Adrenal gland (tissue), 12 donors: Measurements from ENCODE around the gene DGKG. TPM values are rescaled to one million over a fixed set of nuclear protein-coding genes. Genes with fewer than 3 reads are reported as not detected.

ENCODE experiments used
- DNase-seq, 7 donors: peaks; one replicate each; pipeline ENCODE4 v3.0.0-alpha.2; 2019 to 2020
- H3K27ac ChIP-seq, 5 donors: fragments of 200-600 bp; sonication (generic) in 4 of 5; 1 replicate in 3 of 5; 2 replicates in 2 of 5; pipeline versions ENCODE4 v1.5.1 to v1.8.0; 2016 to 2020; ENCODE audit warnings: mild to moderate bottlenecking in 1 of 5
- H3K27me3 ChIP-seq: fragments of 200-600 bp; 2 replicates; pipeline ENCODE4 v1.8.0; 2021
- H3K36me3 ChIP-seq, 2 donors: fragments of 200-600 bp; replicated peaks in 1 of 2; 1 replicate in 1 of 2; 2 replicates in 1 of 2; pipeline versions ENCODE4 v1.5.1 to v1.8.0; 2018 to 2022
- H3K4me1 ChIP-seq, 2 donors: fragments of 200-600 bp; replicated peaks in 1 of 2; 1 replicate in 1 of 2; 2 replicates in 1 of 2; pipeline versions ENCODE4 v1.5.1 to v1.8.0; 2018 to 2021
- H3K4me3 ChIP-seq, 4 donors: fragments of 200-600 bp; sonication (generic) in 3 of 4; one replicate each; pipeline ENCODE4 v1.5.1; 2016 to 2018
- H3K9me3 ChIP-seq, 3 donors: fragments of 200-600 bp; sonication (generic) in 1 of 3; replicated peaks in 1 of 3; 1 replicate in 2 of 3; 2 replicates in 1 of 3; pipeline versions ENCODE4 v1.5.1 to v1.8.0; 2016 to 2021
- POLR2A ChIP-seq, 2 donors: fragments of 450-650 bp; IDR thresholded peaks; one replicate each; pipeline ENCODE4 v1.6.1; 2017; ENCODE audit warnings: antibody characterized with exemption in 2 of 2, mild to moderate bottlenecking in 2 of 2, moderate library complexity in 1 of 2
- WGBS, 4 donors: extraction: QIAGEN DNeasy Blood & Tissue Kit in 2 of 4; methylation state at CpG; one replicate each; pipeline versions ENCODE4 v1.1.5 to v1.1.7; 2013 to 2017; 5-methylcytosine and 5-hydroxymethylcytosine counted together
- intact Hi-C, 2 donors: fragments of 100-400 bp; cut with DNase I; formaldehyde crosslinking; loops; one replicate each; pipeline versions ENCODE4 v1.14.1 to v1.15.0; 2022 to 2023
- polyA plus RNA-seq, 3 donors: library from polyadenylated mRNA; stranded (reverse); fragments of 200-250 nt in 2 of 3; fragments of 350-450 nt in 1 of 3; fragmentation: Illumina TruSeq in 1 of 3; extraction: RNeasy Lipid Tissue Mini Kit (QIAGEN cat#74804) in 1 of 3; gene quantifications; one replicate each; pipeline ENCODE4 v1.2.3, GENCODE V29; 2013 to 2014
- total RNA-seq, 9 donors: library from RNA; depleted of rRNA in 4 of 9; stranded (reverse); fragments of >200 nt in 4 of 9; fragments of 120-200 nt in 1 of 9; fragmentation: NEBNext Ultra II Directional in 1 of 9; extraction: Animal tissue kit (Norgen Biotek cat#: 25700) in 1 of 9; gene quantifications; one replicate each; pipeline versions ENCODE4 v1.1.0 to v1.2.4, GENCODE V29; 2013 to 2023
- TF ChIP-seq, protein P1 (sequence below), 6 experiments: fragments of 450-650 bp in 4 of 6; fragments of 200-600 bp in 2 of 6; sonication (generic) in 1 of 6; IDR thresholded peaks; 1 replicate in 5 of 6; 2 replicates in 1 of 6; pipeline versions ENCODE4 v1.5.1 to v1.8.0; 2016 to 2021; ENCODE audit warnings: antibody characterized with exemption in 6 of 6, mild to moderate bottlenecking in 2 of 6, moderate library complexity in 1 of 6
- donor health status: healthy with polysubstance abuse.
- donor health status: Bipolar disorder and iron deficiency.
- donor health status: DM: yes; HTN: yes; CAD: no.
- donor health status: DM: no; HTN: no; CAD: no.
- donor health status: DM: no; HTN: no; CAD: no.
- donor health status: DM: yes; HTN: yes; CAD: no.

DGKG gene
- total and polyA plus RNA-seq, 12 donors = 2.9 to 43.7 (median 28.3) TPM

DNA sequence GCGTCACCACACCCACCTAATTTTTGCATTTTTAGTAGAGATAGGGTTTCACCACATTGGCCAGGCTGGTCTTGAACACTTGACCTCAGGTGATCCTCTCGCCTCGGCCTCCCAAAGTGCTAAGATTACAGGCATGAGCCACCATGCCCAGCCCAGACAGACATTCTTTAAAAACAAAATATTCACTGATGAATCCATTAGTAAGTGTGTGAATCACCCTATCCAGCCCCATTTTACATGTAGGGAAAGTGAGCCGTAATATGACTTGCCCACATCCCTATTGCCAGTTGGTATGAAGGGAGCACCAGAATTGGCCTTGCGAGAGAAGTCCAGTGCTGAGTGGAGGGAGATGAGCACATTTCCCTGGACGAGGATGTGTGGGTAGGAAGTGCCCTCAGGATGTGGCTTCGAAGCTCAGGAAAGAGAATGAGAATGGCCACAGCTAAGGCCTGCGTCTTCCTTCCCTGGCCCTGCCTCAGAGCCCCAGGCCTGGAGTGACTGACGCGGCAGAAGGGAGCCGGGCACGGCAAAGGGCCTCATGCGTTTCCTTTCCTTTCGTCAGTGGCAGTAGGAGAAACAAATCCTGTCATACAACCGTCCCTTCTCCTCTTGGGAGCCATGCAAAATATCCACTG lies 224.9 kb downstream of the DGKG start:
- WGBS, 4 donors = 80 to 92% (median 86%) methylated on average over 14 to 15 of the region's 15 CpGs
- DNase-seq = peak in 1 of 7 donors; percentile 43
- H3K4me3 ChIP-seq = no peak overlapping the region
- H3K36me3 ChIP-seq = no peaks in the 10 kb centered on the region
- no peak overlapping the region for H3K27ac ChIP-seq
- intact Hi-C loops = no loop called here
- TF ChIP-seq, protein P1, sequence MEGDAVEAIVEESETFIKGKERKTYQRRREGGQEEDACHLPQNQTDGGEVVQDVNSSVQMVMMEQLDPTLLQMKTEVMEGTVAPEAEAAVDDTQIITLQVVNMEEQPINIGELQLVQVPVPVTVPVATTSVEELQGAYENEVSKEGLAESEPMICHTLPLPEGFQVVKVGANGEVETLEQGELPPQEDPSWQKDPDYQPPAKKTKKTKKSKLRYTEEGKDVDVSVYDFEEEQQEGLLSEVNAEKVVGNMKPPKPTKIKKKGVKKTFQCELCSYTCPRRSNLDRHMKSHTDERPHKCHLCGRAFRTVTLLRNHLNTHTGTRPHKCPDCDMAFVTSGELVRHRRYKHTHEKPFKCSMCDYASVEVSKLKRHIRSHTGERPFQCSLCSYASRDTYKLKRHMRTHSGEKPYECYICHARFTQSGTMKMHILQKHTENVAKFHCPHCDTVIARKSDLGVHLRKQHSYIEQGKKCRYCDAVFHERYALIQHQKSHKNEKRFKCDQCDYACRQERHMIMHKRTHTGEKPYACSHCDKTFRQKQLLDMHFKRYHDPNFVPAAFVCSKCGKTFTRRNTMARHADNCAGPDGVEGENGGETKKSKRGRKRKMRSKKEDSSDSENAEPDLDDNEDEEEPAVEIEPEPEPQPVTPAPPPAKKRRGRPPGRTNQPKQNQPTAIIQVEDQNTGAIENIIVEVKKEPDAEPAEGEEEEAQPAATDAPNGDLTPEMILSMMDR (IDR thresholded peaks at IDR 0.05) = no peak
- TF ChIP-seq POLR2A (IDR thresholded peaks at IDR 0.05) = no peak
- H3K4me1 ChIP-seq = peaks cover 0 to 4% of the 10 kb centered on the region in 2 donors
- H3K9me3 ChIP-seq = no peaks in the 10 kb centered on the region
- H3K27me3 ChIP-seq = no peaks in the 10 kb centered on the region

DNA sequence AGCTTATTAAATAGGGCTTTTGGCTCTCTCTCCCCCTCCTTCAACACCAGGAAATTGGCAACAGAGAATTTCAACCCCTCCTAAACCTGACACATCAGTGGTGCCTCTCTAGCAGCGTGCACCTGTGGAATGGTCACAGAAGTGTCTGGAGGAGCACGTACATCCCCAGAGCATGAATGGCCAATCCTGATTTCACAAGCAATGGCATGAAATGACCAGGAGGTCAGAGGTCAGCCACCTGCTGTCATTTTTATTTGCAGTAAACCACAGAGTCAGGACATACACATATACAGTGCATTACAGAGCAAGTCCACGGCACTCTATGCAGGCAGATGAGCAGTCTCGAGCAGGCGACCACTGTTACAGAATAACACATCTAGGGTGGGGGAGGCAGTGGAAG lies 228.1 kb downstream of the DGKG start:
- H3K36me3 ChIP-seq = no peaks in the 10 kb centered on the region
- TF ChIP-seq, protein P1 (IDR thresholded peaks at IDR 0.05) = no peak
- no peak for TF ChIP-seq POLR2A (IDR thresholded peaks at IDR 0.05)
- no peaks in the 10 kb centered on the region for H3K27me3 ChIP-seq
- 88 to 95% (median 91%) methylated on average over 4 to 5 of the region's 5 CpGs for WGBS, 4 donors
- H3K4me1 ChIP-seq = no peaks in the 10 kb centered on the region
- H3K4me3 ChIP-seq = no peak overlapping the region
- DNase-seq = peak in 1 of 7 donors; percentile 27
- H3K27ac ChIP-seq = no peak overlapping the region
- intact Hi-C loops = no loop called here
- H3K9me3 ChIP-seq = no peaks in the 10 kb centered on the region

DNA sequence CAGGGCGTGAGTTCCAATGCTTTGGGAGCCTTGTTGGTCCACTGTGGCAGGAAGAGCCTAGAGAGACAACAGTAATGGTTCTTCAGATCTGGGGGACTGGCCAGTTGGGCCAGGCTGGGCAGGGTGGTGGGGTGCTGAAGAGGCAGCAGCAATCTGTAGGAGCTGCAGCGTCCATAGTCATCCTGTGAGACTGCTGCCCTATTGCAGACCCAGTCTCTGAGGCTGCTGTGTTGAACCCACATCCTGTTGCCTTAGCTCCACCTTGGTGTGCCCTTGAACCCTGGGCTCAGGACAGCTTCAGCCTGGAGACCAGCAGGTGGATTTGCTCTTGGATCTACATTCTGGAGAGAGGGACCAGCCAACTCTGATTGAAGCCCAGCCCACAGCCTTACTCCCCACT lies 229.5 kb downstream of the DGKG start:
- Histone ChIP-seq H3K36me3 (no peaks in the 10 kb centered on the region), H3K4me1 (no peaks in the 10 kb centered on the region), H3K27ac (no peak overlapping the region), H3K9me3 (no peaks in the 10 kb centered on the region), H3K27me3 (no peaks in the 10 kb centered on the region), H3K4me3 (no peak overlapping the region)
- TF ChIP-seq, protein P1 (IDR thresholded peaks at IDR 0.05) = no peak
- TF ChIP-seq POLR2A (IDR thresholded peaks at IDR 0.05) = no peak
- 88 to 94% (median 90%) methylated on average over 1 to 2 of the region's 2 CpGs for WGBS, 4 donors
- intact Hi-C loops = no loop called here
- DNase-seq = peak in 1 of 7 donors; percentile 37

DNA sequence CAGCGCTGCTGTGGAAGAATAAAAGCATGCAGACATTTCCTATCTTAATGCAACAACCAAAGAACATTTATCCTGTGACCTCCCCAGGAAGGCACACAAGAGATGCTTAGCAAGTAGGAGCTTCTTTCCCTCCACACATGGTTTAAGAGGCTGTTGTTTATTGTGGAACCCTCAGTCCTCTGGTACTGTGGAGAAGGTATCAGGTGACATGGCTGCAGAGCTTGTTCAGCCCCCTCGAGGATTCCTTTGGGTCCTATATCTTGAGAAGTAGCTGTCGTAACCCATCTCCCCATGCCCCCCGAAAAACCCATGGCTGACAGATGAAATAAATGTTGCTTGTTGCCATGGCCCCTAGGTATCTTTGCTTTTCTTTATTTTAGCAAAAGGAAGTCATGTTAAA lies 232.8 kb downstream of the DGKG start:
- WGBS, 4 donors = 74 to 89% (median 84%) methylated on average over 4 of the region's 4 CpGs
- intact Hi-C loops = no loop called here
- TF ChIP-seq POLR2A (IDR thresholded peaks at IDR 0.05) = no peak
- TF ChIP-seq, protein P1 (IDR thresholded peaks at IDR 0.05) = no peak
- Histone ChIP-seq H3K27ac (no peak overlapping the region), H3K9me3 (no peaks in the 10 kb centered on the region), H3K4me1 (no peaks in the 10 kb centered on the region), H3K4me3 (no peak overlapping the region), H3K36me3 (no peaks in the 10 kb centered on the region), H3K27me3 (no peaks in the 10 kb centered on the region)
- DNase-seq = no peak
